ENCODE results near the gene JAM3.

DNA sequence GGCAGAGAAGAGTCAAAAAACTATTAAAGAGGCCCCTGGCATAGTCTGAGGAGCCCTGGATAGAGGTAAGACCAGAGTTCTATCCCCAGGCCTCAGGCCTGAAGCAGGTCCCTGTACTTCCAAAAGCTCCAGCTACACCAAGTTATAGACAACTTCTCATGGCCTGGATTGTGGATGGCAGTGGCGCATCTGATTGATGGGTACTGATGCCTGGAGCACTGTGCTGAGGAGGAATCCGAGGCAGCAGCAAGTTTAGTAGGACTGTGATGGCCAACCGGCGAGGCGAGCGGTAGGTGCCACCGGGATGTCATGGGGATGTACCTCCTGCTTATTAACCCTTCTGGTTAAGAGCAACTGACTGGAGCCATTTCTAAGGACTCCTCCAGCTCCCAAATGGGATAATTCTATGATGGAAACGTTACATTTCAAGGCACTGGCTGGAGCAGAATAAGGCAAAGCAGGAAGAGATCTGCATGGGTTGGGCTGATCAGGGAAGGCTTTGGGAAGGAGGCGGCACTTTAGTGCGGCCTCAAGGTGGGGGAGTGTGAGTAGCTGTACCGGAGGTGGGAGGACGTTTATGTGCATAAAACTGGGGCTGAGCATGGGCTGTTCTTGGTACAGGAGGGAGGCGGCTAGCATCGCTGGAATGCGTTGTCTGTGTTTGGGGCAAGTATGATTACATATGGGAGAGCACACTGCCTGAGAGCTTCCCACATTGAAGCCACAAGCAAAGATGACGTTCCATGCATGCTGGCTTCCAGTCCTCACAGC lies 24.2 kb upstream of the JAM3 start:
- TF ChIP-seq, protein P1, sequence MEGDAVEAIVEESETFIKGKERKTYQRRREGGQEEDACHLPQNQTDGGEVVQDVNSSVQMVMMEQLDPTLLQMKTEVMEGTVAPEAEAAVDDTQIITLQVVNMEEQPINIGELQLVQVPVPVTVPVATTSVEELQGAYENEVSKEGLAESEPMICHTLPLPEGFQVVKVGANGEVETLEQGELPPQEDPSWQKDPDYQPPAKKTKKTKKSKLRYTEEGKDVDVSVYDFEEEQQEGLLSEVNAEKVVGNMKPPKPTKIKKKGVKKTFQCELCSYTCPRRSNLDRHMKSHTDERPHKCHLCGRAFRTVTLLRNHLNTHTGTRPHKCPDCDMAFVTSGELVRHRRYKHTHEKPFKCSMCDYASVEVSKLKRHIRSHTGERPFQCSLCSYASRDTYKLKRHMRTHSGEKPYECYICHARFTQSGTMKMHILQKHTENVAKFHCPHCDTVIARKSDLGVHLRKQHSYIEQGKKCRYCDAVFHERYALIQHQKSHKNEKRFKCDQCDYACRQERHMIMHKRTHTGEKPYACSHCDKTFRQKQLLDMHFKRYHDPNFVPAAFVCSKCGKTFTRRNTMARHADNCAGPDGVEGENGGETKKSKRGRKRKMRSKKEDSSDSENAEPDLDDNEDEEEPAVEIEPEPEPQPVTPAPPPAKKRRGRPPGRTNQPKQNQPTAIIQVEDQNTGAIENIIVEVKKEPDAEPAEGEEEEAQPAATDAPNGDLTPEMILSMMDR (IDR thresholded peaks at IDR 0.05; ENCODE audit: insufficient read depth, low read length): no peak
- TF ChIP-seq POLR2AphosphoS5 (IDR thresholded peaks at IDR 0.05; ENCODE audit: low read depth): no peak
